ENCODE measurements around the gene TNFRSF13B. TPM values are rescaled to one million over a fixed set of nuclear protein-coding genes. Genes with fewer than 3 reads are reported as not detected.
"Not testable (repeated sequence)": the region's sequence is repeated elsewhere in the genome, so short reads cannot be mapped to it uniquely, and the experiment has no call there.

Gene TNFRSF13B
- total RNA-seq, 1 donor from 2014 or later, result not detected

GRCh38 chr17:16987830-16988601 lies 16.1 kb upstream of the TNFRSF13B start:
- no peak for DNase-seq (ENCODE audit: extremely low read depth, low read depth, low spot score)

- DNase-seq (ENCODE audit: extremely low read depth, low read depth, low spot score), result no peak
These were observed 15.3 kb upstream of the TNFRSF13B start for GRCh38 chr17:16987066-16987829.

- DNase-seq (ENCODE audit: extremely low read depth, low read depth, low spot score), result no peak
These were observed 14.5 kb upstream of the TNFRSF13B start for GRCh38 chr17:16986391-16986790.

GRCh38 chr17:16981928-16982327 lies 10.0 kb upstream of the TNFRSF13B start:
- no peak for DNase-seq (ENCODE audit: extremely low read depth, low read depth, low spot score)

- no peak for DNase-seq (ENCODE audit: extremely low read depth, low read depth, low spot score)
These were observed 9.2 kb upstream of the TNFRSF13B start for GRCh38 chr17:16980813-16981731.

GRCh38 chr17:16980061-16980460 lies 8.1 kb upstream of the TNFRSF13B start:
- no peak for DNase-seq (ENCODE audit: extremely low read depth, low read depth, low spot score)

- not testable (repeated sequence) for DNase-seq (ENCODE audit: extremely low read depth, low read depth, low spot score)
These were observed 7.4 kb upstream of the TNFRSF13B start for GRCh38 chr17:16979237-16979823.

- no peak for DNase-seq (ENCODE audit: extremely low read depth, low read depth, low spot score)
These were observed 6.0 kb upstream of the TNFRSF13B start for GRCh38 chr17:16977932-16978331.

GRCh38 chr17:16976725-16977550 lies 5.0 kb upstream of the TNFRSF13B start:
- DNase-seq (ENCODE audit: extremely low read depth, low read depth, low spot score), result no peak

- no peak for DNase-seq (ENCODE audit: extremely low read depth, low read depth, low spot score)
These were observed 4.1 kb upstream of the TNFRSF13B start for GRCh38 chr17:16975744-16976625.

- no peak for DNase-seq (ENCODE audit: extremely low read depth, low read depth, low spot score)
These were observed 3.3 kb upstream of the TNFRSF13B start for GRCh38 chr17:16975277-16975651.

- no peak for DNase-seq (ENCODE audit: extremely low read depth, low read depth, low spot score)
These were observed 2.8 kb upstream of the TNFRSF13B start for GRCh38 chr17:16974569-16975276.

GRCh38 chr17:16973760-16974540 lies 2.0 kb upstream of the TNFRSF13B start:
- DNase-seq (ENCODE audit: extremely low read depth, low read depth, low spot score), result no peak

- DNase-seq (ENCODE audit: extremely low read depth, low read depth, low spot score), result not testable (repeated sequence)
These were observed 1.1 kb upstream of the TNFRSF13B start for GRCh38 chr17:16973043-16973442.

GRCh38 chr17:16972346-16972745 lies 428 bp upstream of the TNFRSF13B start:
- DNase-seq (ENCODE audit: extremely low read depth, low read depth, low spot score), result no peak

- DNase-seq (ENCODE audit: extremely low read depth, low read depth, low spot score), result no peak
These were observed 1.7 kb downstream of the TNFRSF13B start for GRCh38 chr17:16969931-16970906.
